GM19099 (cell line): ENCODE data around the gene FAM216A.
A peak's percentile ranks its signal among the peaks of the same experiment; 100 is the strongest.

Source experiments
- POLR2A ChIP-seq: IDR thresholded peaks from 3 replicates; pipeline ENCODE4 v1.6.1; 2011; ENCODE audit warnings: low read depth; ENCODE audit not compliant: insufficient read length; ENCODE audit errors: extremely low read depth

The FAM216A gene

GRCh38 chr12:110467847-110468213, 815 bp upstream of the FAM216A start:
- TF ChIP-seq POLR2A, result no peak

- no peak for TF ChIP-seq POLR2A
Observed at GRCh38 chr12:110475426-110475825, 6.8 kb downstream of the FAM216A start.

GRCh38 chr12:110498984-110499706, 30.5 kb downstream of the FAM216A start:
- TF ChIP-seq POLR2A, result no peak

GRCh38 chr12:110501399-110501751, 32.7 kb downstream of the FAM216A start:
- no peak for TF ChIP-seq POLR2A

- TF ChIP-seq POLR2A, result peak; percentile 94
Observed at GRCh38 chr12:110501752-110502738, 33.4 kb downstream of the FAM216A start, which contains the start of the genes RAD9B and VPS29. RAD9B (plus strand) TSS chr12:110502331; CDS start chr12:110502338, 7 bp downstream. VPS29 (minus strand) TSS chr12:110502111; CDS start chr12:110502051, 60 bp downstream.

- TF ChIP-seq POLR2A, result no peak
Observed at GRCh38 chr12:110503432-110503831, 34.8 kb downstream of the FAM216A start.

- TF ChIP-seq POLR2A, result no peak
Observed at GRCh38 chr12:110505332-110505731, 36.7 kb downstream of the FAM216A start.

GRCh38 chr12:110508071-110508586, 39.5 kb downstream of the FAM216A start:
- TF ChIP-seq POLR2A, result no peak

GRCh38 chr12:110513842-110514241, 45.2 kb downstream of the FAM216A start:
- TF ChIP-seq POLR2A, result no peak

- TF ChIP-seq POLR2A, result no peak
Observed at GRCh38 chr12:110514363-110514762, 45.7 kb downstream of the FAM216A start.

- no peak for TF ChIP-seq POLR2A
Observed at GRCh38 chr12:110516995-110517394, 48.4 kb downstream of the FAM216A start.

- TF ChIP-seq POLR2A, result no peak
Observed at GRCh38 chr12:110528277-110528839, 59.7 kb downstream of the FAM216A start.

GRCh38 chr12:110530511-110530910, 61.9 kb downstream of the FAM216A start:
- TF ChIP-seq POLR2A, result no peak

- TF ChIP-seq POLR2A, result no peak
Observed at GRCh38 chr12:110531741-110532333, 63.2 kb downstream of the FAM216A start.

GRCh38 chr12:110532644-110533043, 64.0 kb downstream of the FAM216A start:
- TF ChIP-seq POLR2A, result no peak
